Measurements from ENCODE around the gene GID8. TPM values are rescaled to one million over a fixed set of nuclear protein-coding genes. Genes with fewer than 3 reads are reported as not detected.

GID8 gene
- total and polyA plus RNA-seq, 2 of the 13 experiments (the other 11 are each of a cell fraction or from before 2014, with no cell fraction given), result 39.6 to 59.8 TPM

- TF ChIP-seq ZHX1 (CRISPR knock-in tag; IDR thresholded peaks at IDR 0.05; ENCODE audit: low read depth) (peak; percentile 55), ZNF10 (CRISPR knock-in tag; IDR thresholded peaks at IDR 0.05; ENCODE audit: borderline replicate concordance, low read depth) (0 out of 2 replicates have a peak, but pooled peaks have one; percentile 70), HOXA5 (CRISPR knock-in tag; IDR thresholded peaks at IDR 0.05) (peak; percentile 98), AKAP8 (CRISPR knock-in tag; IDR thresholded peaks at IDR 0.05) (peak; percentile 86), HIC2 (CRISPR knock-in tag; IDR thresholded peaks at IDR 0.05; ENCODE audit: low read depth) (peak; percentile 86), CCDC6 (CRISPR knock-in tag; IDR thresholded peaks at IDR 0.05) (peak; percentile 83), GFI1 (CRISPR knock-in tag; IDR thresholded peaks at IDR 0.05; ENCODE audit: borderline replicate concordance) (peak; percentile 72; the same call in 1 of the 2 replicates), ATF7 (IDR thresholded peaks at IDR 0.05) (no peak), ATF7 (CRISPR knock-in tag; IDR thresholded peaks at IDR 0.05) (peak; percentile 73; the same call in 1 of the 2 replicates), ZNF639 (CRISPR knock-in tag; conservative IDR thresholded peaks at IDR 0.05) (peak; percentile 97), TEAD3 (CRISPR knock-in tag; optimal IDR thresholded peaks at IDR 0.05; ENCODE audit: borderline replicate concordance) (peak; percentile 85), FOXJ3 (CRISPR knock-in tag; IDR thresholded peaks at IDR 0.05; ENCODE audit: borderline replicate concordance) (peak; percentile 80), ARID2 (CRISPR knock-in tag; IDR thresholded peaks at IDR 0.05; ENCODE audit: borderline replicate concordance) (peak; percentile 79), ZNF256 (CRISPR knock-in tag; conservative IDR thresholded peaks at IDR 0.05) (peak; percentile 91; the same call in 1 of the 2 replicates), ZSCAN22 (CRISPR knock-in tag; IDR thresholded peaks at IDR 0.05) (peak; percentile 90), TP53 (CRISPR knock-in tag; conservative IDR thresholded peaks at IDR 0.05) (peak; percentile 95), ZNF574 (CRISPR knock-in tag; IDR thresholded peaks at IDR 0.05) (peak; percentile 98), BCL3 (CRISPR knock-in tag; IDR thresholded peaks at IDR 0.05) (peak; percentile 87; the same call in 1 of the 2 replicates)
These were observed 461 bp upstream of the GID8 start (continued) for GRCh38 chr20:62937268-62938104.
